Mucosa of descending colon (tissue), 3 donors: ENCODE data around the gene ARHGAP18. TPM values are rescaled to one million over a fixed set of nuclear protein-coding genes. Genes with fewer than 3 reads are reported as not detected.

Experiments
- ATAC-seq: fragments of 200-7000 bp; cut with Tn5 transposase; one replicate; pipeline ENCODE4 v1.9.1; 2020; ENCODE audit warnings: mild to moderate bottlenecking, moderate library complexity
- DNase-seq, 3 donors: peaks; one replicate each; pipeline ENCODE4 v3.0.0-alpha.2; 2020
- H3K36me3 ChIP-seq: fragments of 200-600 bp; one replicate; pipeline ENCODE4 v1.8.0; 2021; ENCODE audit warnings: low read depth, mild to moderate bottlenecking
- H3K4me1 ChIP-seq: fragments of 200-600 bp; one replicate; pipeline ENCODE4 v1.8.0; 2021; ENCODE audit warnings: low read depth, mild to moderate bottlenecking
- H3K4me3 ChIP-seq: fragments of 200-600 bp; one replicate; pipeline ENCODE4 v1.8.0; 2021; ENCODE audit warnings: mild to moderate bottlenecking
- H3K9me3 ChIP-seq: fragments of 200-600 bp; one replicate; pipeline ENCODE4 v1.8.0; 2021; ENCODE audit warnings: mild to moderate bottlenecking
- CTCF ChIP-seq: fragments of 200-600 bp; IDR thresholded peaks from one replicate; pipeline ENCODE4 v1.8.0; 2022; ENCODE audit warnings: antibody characterized with exemption, mild to moderate bottlenecking
- intact Hi-C, 2 donors: fragments of 100-400 bp; cut with DNase I in 1 of 2; cut with micrococcal nuclease in 1 of 2; formaldehyde crosslinking; loops; one replicate each; pipeline versions ENCODE4 v1.11.0 to v1.11.1; 2022; cut with DNase I, micrococcal nuclease
- total RNA-seq, 3 donors: library from RNA; stranded (reverse); fragmentation: NEBNext Ultra II Directional in 2 of 3; extraction: Animal tissue kit (Norgen Biotek cat#: 25700) in 2 of 3; gene quantifications; one replicate each; pipeline versions ENCODE4 v1.2.1 to v1.2.4, GENCODE V29; 2021 to 2023
- donor health status: DM: no; HTN: no; CAD: no; lungs with moderate emphysema.
- donor health status: DM: no; HTN: no; CAD: no.
- donor health status: DM: no; HTN: yes; CAD: no.

ARHGAP18 gene
- total RNA-seq, 3 donors from 2014 or later = 17.6 to 24.3 (median 20.1) TPM

GRCh38 chr6:129655334-129655733, 54.6 kb downstream of the ARHGAP18 start:
- intact Hi-C loops = no loop called here
- ATAC-seq (peak; percentile 45), DNase-seq (no peak)
- TF ChIP-seq CTCF = no peak
- Histone ChIP-seq H3K36me3 (no peaks in the 10 kb centered on the region), H3K4me1 (no peaks in the 10 kb centered on the region), H3K9me3 (no peaks in the 10 kb centered on the region), H3K4me3 (no peak overlapping the region)

- no peak for TF ChIP-seq CTCF
- no peaks in the 10 kb centered on the region for H3K36me3 ChIP-seq
- no peak overlapping the region for H3K4me3 ChIP-seq
- no peaks in the 10 kb centered on the region for H3K4me1 ChIP-seq
- H3K9me3 ChIP-seq = no peaks in the 10 kb centered on the region
- no peak for ATAC-seq
- intact Hi-C loops = no loop called here
- DNase-seq = no peak
These were observed 56.2 kb downstream of the ARHGAP18 start for GRCh38 chr6:129653746-129654145.

- no peaks in the 10 kb centered on the region for H3K4me1 ChIP-seq
- DNase-seq (no peak), ATAC-seq (peak; percentile 64)
- H3K9me3 ChIP-seq = no peaks in the 10 kb centered on the region
- TF ChIP-seq CTCF = no peak
- H3K4me3 ChIP-seq = no peak overlapping the region
- H3K36me3 ChIP-seq = no peaks in the 10 kb centered on the region
- intact Hi-C loops = no loop called here
These were observed 56.7 kb downstream of the ARHGAP18 start for GRCh38 chr6:129653229-129653628.

- ATAC-seq = no peak
- TF ChIP-seq CTCF = no peak
- Histone ChIP-seq H3K4me3 (no peak overlapping the region), H3K9me3 (no peaks in the 10 kb centered on the region), H3K4me1 (no peaks in the 10 kb centered on the region), H3K36me3 (no peaks in the 10 kb centered on the region)
- intact Hi-C loops = no loop called here
- DNase-seq = no peak
These were observed 58.7 kb downstream of the ARHGAP18 start for GRCh38 chr6:129651291-129651691.

- intact Hi-C loops = no loop called here
These were observed 61.0 kb downstream of the ARHGAP18 start for GRCh38 chr6:129648819-129649491.

More at GRCh38 chr6:129648819-129649491, 61.0 kb downstream of the ARHGAP18 start:
- Histone ChIP-seq H3K36me3 (no peaks in the 10 kb centered on the region), H3K9me3 (no peaks in the 10 kb centered on the region), H3K4me3 (no peak overlapping the region), H3K4me1 (peaks cover 6% of the 10 kb centered on the region)
- ATAC-seq (no peak), DNase-seq (no peak)
- TF ChIP-seq CTCF = no peak
